ENCODE measurements around the gene MARCKSL1. TPM values are rescaled to one million over a fixed set of nuclear protein-coding genes. Genes with fewer than 3 reads are reported as not detected.

The MARCKSL1 gene, protein sequence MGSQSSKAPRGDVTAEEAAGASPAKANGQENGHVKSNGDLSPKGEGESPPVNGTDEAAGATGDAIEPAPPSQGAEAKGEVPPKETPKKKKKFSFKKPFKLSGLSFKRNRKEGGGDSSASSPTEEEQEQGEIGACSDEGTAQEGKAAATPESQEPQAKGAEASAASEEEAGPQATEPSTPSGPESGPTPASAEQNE
- total RNA-seq = 11.8 and 23.0 TPM in 2 replicates

GRCh38 chr1:32335790-32336590 is at the start of gene MARCKSL1:
MARCKSL1 (minus strand) TSS chr1:32336233; CDS start chr1:32336033, 200 bp downstream.

DNA sequence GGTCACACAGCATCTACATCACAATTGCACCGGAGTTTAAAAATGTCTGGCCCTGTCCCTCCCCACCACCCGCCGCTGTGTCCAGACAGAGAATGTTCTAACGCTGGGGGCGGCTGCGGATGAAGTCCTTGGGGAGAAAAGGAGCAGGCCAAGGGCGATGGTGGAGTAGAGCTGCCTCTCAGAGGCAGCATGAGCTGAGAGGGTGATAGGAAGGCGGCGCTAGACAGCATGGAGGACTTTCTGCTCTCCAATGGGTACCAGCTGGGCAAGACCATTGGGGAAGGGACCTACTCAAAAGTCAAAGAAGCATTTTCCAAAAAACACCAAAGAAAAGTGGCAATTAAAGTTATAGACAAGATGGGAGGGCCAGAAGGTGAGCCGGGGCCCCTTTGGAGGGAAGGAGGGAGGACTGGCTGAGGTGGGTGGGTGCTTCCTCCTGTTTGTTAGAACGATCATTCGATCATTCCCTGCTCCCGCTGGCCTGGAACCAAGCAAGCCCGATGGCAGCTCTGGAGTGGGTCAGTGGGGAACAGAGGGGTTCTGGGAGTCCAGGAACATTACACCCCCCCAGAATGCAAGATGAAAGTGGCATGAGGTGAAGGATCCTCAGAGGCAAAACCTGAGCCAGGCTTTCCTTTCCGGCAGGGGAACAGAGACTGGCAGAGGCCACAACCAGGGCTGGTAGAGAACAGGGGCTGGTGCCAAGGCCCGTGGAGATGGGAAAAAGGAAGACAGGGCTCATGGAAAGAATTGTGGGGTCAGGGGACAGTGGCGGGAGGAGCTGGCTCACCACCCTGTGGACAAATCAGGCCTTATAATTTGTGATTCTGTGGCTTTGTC is 26.7 kb upstream of the MARCKSL1 start, which contains the start of the genes FAM229A and TSSK3:
TSS of gene FAM229A (minus strand) at position 12 of the 840 bp plus-strand sequence. CDS start 394 bp downstream, outside the sequence.
TSS of gene TSSK3 (plus strand) at position 66 of the 840 bp plus-strand sequence. CDS start at position 229, 163 bp downstream.

DNA sequence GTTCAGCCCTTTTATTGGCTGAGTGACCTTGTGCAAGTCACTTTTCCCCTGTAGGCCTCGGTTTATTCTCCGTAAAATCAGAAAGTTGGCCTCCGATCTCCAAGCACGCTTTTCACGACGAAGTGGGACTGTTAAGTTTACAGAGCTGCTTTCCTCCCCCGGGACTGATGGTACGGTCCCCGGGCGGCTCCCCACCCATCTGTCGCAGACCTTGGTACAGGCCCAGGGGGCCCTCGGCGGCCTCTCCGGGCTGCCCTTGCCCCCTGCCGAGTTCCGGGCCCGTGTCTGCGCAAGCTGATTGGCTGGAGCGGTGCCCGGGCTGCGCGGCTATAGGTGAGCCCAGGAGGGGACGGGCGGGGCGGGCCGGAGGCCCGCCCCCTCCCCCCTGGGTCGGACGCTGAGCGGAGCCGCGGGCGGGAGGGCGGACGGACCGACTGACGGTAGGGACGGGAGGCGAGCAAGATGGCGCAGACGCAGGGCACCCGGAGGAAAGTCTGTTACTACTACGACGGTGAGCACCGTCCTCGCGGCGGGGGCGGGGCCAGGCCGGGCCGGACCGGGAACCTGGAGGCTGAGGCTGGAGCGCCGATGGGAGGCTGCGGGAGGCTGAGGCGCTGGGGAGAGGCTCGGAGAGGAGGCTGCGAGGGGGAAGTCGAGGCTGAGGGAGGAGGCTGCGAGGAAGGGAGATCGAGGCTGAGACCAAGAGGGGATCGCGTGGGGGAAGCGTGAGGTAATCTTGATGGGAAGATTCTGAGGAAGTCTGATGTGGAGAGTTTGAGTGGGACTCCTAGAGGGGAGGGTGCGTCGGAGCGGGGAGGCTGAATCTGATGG is 44.1 kb downstream of the MARCKSL1 start, which contains the start of gene HDAC1:
TSS of gene HDAC1 (plus strand) at position 376 of the 831 bp plus-strand sequence. CDS start at position 463, 87 bp downstream.

Other genes starting within 250 kb of the MARCKSL1 start
- 33.8 and 50.0 TPM in 2 replicates for gene KPNA6, start 228.2 kb downstream of the MARCKSL1 start, total RNA-seq
- gene TXLNA, start 156.6 kb downstream of the MARCKSL1 start, total RNA-seq = 78.4 and 108 TPM in 2 replicates
- 7.9 and 17.3 TPM in 2 replicates for gene CCDC28B, start 135.6 kb downstream of the MARCKSL1 start, total RNA-seq
- gene IQCC, start 130.6 kb downstream of the MARCKSL1 start, total RNA-seq = 1.7 and 1.9 TPM in 2 replicates
- not detected in 2 replicates for gene DCDC2B, start 127.1 kb downstream of the MARCKSL1 start, total RNA-seq
- 12.1 and 14.4 TPM in 2 replicates for gene TMEM234, start 113.9 kb downstream of the MARCKSL1 start, total RNA-seq
- gene EIF3I, start 113.8 kb downstream of the MARCKSL1 start, total RNA-seq = 335 and 518 TPM in 2 replicates
- 0.38 and 2.0 TPM in 2 replicates for gene FAM167B, start 89.0 kb downstream of the MARCKSL1 start, total RNA-seq
- gene LCK, start 85.0 kb downstream of the MARCKSL1 start, total RNA-seq = not detected in 2 replicates
- 53.0 and 92.6 TPM in 2 replicates for gene HDAC1, start 44.1 kb downstream of the MARCKSL1 start, total RNA-seq
- gene FAM229A, start 26.3 kb upstream of the MARCKSL1 start, total RNA-seq = 0.58 and 1.1 TPM in 2 replicates
- gene TSSK3, start 26.3 kb upstream of the MARCKSL1 start, total RNA-seq = 0.56 TPM in 1 of 2 replicates, not detected in the other
- 46.6 and 83.4 TPM in 2 replicates for gene BSDC1, start 58.2 kb upstream of the MARCKSL1 start, total RNA-seq
- under 0.01 TPM in 2 replicates for gene ZBTB8B, start 128.8 kb upstream of the MARCKSL1 start, total RNA-seq
- 4.6 and 7.0 TPM in 2 replicates for gene ZBTB8A, start 203.2 kb upstream of the MARCKSL1 start, total RNA-seq

All from regular cardiac myocyte (primary cell).